Stimulated activated naive CD4-positive, alpha-beta T cell treated with Interleukin-2 at 50 U/mL for 16 hours (primary cell): Measurements from ENCODE around the gene WWC1.
"Not testable (repeated sequence)": the region's sequence is repeated elsewhere in the genome, so short reads cannot be mapped to it uniquely, and the experiment has no call there.

Experiments used
- DNase-seq: peaks from one replicate; lab custom pipeline; 2025; lab: John Stamatoyannopoulos, UW

WWC1 gene

DNA sequence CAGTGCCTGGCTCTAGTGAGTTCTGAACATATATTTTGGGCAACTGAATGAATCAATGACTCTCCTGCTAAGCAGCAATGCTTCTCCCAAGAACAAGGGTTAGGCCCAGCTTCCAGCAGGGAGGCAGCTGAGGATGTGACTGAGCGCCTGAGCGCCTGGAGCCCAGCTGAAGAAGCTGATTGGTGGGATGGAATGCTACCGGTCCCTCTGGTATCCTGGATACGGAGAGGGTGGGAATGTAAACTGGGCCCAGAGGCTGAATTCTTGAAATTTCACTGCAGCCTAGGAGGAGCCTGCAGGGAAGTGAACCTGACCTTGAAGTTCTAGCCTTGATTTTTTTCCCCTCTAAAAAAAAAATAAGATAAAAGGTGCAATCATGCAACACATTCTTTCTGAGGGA lies 43.2 kb downstream of the WWC1 start:
- DNase-seq, result no peak

DNA sequence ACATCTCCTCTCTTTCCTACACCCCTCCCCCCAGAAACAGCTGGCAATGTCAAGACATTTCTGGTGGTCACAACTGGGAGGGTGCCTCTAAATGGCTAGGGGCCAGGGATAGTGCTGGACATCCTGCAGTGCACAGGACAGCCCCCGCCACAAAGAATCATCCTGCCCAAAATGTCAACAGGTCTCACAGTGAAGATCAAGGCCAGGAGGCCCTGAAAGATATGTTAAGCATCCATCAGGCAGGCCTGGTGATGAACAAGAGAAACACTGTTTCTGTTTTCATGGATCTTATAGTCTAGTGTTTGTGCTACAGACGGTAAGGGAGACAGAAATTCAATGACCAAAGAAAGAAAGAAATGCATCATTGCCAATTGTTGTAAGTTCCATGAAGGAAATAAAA lies 45.9 kb downstream of the WWC1 start:
- DNase-seq, result no peak

DNA sequence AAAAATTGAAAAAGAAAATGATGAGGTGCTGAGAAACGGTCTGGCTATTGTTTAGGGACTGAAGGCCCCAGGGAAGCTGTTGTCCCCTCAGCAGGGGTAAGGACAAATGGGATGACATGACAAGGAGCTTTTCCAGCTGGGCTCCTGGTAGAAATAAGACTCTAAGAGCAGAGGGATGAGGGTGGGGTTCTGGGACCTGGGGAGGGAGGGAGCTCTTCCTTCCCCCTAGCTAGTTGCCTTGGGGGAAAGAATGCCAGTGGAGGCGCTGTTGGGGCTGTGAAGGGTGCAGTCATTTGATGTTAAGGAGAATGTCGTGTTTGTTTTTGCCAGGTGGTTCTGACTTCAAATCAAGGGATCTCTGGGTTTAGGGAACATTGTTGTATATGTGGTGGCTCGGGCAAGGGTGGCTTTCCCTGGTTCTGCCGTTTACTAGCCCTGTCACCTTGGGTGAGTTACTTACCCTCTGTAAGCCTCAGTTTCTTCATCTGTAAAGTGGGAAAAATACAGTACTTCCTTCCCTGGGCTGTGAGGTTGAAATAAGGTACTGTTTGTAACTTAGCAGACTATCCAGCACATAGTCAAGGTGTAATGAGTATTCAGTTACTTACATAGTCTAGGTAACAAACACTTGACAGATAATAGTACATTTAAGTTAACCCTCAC lies 47.8 kb downstream of the WWC1 start:
- no peak for DNase-seq

DNA sequence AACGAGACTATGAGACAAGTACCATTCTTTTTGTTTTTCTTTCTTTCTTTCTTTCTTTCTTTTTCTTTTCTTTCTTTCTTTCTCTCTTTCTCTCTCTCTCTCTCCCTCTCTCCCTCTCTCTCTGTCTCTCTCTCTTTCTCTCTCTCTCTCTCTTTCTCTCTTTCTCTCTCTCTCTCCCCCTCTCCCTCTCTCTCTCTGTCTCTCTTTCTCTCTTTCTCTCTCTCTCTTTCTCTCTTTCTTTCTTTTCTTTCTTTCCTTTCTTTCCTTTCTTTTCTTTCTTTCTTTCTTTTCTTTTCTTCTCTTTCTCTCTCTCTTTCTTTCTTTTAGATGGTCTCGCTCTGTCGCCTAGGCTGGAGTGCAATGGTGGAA lies 48.3 kb downstream of the WWC1 start:
- DNase-seq, result not testable (repeated sequence)

DNA sequence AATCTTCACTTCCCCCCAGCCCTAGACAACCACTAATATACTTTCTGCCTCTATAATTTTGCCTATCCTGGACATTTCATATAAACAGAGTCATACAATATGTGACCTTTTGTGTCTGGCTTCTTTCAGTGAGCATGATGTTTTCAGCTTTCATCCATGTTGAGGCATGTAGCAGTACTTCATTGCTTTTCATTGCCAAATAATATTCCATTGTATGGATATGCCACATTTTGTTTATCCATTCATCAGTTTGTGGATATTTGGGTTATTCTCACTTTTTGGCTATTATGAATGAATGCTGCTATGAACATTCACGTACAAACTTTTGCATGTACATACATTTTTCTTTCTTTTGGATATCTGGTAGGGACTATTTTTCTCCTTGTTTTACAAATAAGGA lies 49.0 kb downstream of the WWC1 start:
- DNase-seq, result no peak

DNA sequence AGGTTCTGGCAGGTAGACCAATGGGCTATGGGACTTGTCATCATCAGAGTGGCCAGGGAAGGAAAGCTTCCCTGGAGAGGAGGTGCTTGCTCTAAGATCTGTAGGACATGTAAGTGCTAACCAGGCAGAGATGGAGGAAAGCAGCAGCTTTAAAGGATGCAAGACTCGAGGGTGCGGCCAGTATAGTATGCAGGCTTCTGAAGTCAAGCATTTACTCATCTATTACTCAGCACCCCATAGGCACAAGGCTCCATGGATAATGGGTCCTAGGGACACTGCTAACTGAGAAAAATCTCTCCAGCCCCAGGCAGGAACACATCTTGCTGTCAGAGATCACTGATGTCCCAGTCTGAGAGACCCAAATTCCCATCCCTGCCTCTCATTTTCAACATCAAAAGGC lies 49.7 kb downstream of the WWC1 start:
- DNase-seq, result no peak

DNA sequence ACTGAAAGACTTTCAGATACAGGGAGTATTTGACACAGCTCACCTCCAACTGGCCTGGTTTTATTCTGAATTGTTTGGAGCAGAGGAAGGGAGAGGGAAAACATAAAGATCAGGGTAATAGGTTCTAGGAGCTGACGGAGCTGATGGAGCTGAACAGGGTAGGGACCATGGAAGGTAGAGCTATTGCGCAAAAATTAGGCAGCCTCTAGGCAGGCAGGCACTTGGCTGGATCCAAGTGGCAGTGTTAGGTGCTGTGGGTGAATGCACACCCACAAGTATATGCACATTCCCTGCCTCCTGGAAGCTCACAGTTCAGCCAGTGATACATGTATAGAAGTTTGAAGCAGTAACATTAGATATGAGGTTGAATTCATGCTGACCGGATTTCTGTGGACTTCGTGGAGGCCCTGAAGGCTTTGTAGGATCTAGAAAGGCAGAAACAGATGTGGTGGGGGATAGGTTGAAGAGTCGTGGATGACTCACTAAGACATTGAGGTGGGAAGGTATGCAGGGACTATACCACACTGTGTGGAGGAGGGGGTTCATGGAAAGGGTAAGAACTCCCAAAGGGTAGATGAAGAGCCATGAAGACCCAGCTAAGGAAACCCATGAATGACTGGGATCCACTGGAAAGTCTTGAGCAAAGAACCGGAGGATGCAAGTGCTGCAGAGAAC lies 50.8 kb downstream of the WWC1 start:
- DNase-seq, result no peak

DNA sequence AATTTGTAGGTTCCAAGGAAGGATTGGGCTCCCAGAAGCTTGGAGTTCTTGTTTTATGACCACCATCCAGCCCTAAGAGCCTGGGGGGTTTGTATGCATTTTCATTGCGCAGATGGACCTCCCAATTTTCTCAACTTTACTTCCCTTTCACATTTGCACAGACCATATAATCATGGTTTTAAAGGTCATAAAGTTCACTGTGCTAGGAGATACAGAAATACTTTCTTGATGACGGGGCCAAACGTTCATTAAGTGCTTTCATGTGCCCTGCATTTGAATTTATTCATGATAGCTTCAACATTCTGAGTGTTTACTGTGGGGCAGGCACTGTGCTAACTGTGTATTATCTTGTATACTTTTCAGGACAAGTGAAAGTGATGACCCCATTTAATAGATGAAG lies 51.5 kb downstream of the WWC1 start:
- no peak for DNase-seq

DNA sequence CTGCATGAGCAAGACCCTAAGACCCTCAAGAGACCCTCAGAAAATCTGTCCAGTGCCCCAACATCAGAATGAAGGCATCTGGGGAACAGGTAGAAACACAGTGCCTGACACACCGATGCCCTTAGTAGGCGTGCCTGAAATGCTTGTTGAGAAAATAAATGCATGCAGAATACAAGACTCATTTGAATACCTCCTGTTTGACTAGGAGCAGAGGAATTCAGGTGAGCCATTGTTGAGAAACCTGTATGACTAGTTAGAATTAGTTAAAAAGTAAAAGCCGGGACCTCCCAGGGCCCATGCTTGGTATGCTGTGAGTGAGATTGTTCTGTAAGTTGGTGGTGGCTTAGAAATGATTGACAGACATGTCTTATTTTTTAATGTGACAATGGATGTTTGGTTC lies 55.0 kb downstream of the WWC1 start:
- DNase-seq, result no peak

DNA sequence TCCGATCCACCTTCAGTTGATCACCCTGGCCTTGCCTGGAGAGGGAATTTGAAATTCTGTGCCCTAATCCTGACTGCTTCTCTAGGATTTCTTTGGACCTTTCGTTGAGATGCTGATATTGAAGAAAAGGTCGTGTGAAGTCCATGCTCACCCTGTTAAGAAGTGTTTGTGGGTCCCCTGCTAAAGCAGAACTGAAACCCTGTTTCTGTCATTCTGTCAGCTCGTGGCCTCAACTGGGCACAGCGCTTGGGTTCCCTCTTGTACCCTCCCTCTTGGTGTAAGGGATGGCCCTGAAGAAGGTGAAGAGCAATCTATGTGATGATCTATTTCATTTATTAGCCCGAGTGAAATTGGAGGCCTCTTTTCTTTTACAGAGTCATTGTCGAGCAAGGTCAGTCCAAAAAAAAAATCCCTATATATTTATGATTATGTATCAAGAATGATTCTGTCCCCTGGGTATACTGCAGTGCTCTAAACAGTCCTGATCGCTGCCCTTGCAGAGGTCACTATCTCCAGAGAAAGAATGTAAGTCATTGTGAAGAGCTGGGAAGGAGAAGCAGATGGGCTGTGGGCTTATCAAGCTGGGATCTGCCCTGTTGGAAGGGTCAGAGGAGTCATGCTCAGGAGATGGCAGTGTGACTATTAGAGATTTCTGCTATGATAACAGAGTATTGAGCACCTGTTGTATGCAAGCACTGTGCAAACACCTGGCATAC lies 56.1 kb downstream of the WWC1 start:
- no peak for DNase-seq

DNA sequence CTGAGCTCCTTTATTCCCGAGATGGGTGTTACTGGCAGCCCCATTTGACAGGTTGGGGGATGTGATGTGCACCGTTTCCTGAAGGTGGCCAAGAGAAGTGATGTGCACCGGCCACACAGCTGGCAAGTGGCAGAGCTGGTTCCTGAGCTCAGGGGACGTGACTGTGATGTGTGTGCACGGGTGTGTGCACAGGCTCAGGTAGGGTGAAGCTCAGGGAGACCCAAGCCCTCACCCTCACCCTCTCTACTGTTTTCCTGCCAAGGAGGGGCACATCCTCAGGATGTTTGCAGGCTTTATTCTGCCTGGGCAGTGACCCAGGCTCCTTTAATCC lies 56.6 kb downstream of the WWC1 start:
- DNase-seq, result no peak

DNA sequence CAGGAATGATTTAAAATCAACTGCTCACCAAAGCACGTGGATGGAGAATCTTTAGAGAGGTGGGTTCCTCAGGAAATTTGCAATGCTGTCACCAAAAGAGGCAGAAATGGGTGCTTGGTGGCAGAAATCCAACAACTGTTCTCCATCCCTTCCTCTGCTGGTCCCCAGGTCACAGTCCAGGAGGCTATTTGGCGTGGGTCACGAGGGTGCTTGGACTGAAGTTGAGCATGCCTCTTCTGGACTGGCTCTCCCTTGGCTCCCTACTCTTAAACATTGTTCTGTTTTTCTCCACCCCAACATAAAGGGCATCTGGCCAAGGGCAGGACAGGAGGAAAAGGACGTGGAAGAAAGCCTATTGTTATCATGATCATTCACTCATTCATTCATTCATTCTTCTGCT lies 58.9 kb downstream of the WWC1 start:
- no peak for DNase-seq

DNA sequence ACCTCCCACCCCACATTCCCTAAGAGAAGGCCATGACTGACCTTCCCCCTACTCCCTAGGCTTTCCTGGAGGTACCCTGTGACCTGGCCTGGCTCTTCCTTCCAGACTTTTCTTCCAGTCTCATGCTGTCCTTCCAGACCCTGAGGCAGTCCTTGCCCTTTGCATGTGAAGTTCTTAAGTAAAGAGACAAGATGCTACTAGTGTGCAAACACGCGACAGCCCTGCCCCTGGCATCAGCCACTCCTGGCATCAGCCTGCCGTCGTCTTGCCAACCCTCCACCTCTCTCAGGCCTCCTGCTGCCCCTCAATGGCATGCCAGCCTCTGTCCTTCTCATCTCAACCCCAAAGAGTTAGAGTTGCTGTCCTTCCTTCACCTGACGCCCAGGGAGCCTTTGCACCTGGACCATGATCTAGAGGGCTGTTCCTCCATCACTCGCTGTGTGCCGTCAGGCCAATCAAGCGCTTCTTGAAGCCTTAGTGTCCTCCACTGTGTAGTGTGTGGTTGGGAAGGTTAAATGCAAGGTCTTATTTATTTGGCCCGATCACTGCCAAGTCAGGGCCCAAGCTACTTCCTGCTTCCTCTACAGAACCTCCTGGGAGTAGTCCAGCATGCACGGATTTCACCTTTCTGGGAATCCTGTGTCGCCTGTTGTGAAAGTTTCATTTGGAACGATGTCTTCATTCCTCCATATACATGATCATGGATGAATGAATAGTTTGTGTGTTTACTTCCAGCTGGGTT lies 61.9 kb downstream of the WWC1 start:
- no peak for DNase-seq

DNA sequence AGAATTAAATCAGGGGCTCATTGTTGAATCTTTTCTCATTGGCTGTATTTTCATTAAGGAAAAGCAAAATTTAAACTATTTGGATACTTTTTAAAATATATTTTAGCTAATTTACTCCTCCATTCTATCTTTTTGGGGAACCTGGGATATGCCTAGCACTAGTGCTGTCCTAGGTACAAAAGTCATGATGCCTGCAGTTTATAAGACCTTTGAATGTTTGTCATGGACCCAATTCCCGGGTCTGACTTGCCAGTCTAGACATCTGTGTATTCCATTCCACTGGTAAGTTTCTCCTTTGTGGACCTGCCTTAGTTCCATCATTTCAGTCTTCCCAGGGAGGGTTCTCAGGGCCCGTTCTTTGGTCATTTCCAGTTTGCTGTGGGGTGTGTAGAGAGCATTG lies 63.0 kb downstream of the WWC1 start:
- no peak for DNase-seq

DNA sequence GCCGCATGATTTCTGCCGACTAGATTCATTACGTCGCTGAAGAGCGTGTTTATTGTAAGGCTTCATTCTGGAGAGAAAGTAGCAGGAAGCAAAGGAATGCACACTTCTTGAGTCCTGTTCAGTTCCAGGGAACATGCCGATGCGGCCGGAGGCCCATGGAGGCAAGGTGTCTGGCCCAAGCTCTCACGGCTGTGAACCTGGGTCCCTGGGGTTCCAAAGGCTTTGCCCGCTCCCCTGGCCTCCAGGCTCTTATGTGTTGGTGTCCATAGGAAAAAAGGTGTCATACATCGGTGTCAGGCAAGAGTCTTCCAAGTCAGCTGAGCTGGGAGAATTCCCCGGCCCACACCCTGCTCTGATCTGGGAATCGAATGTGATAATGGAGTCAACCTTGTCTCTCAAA lies 64.7 kb downstream of the WWC1 start:
- DNase-seq, result no peak

DNA sequence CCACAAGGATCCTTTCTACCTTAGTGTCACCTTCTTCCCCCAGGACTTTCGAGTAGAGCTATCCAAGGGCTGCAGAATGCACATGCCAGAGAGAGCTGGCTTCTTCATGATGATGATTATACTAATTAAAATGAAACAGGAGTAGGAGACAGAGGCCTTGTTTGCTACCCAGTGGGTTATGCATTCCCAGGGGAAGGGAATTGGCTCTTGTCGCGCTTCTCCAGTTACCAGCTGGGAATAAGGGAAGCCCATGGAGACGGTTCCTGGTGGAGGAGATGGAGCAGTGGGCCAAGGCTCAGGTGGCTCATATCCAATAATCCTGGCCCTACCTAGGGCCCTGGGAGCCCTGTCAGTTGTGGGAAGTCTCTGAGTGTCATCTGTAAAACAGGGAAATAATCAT lies 65.1 kb downstream of the WWC1 start:
- no peak for DNase-seq

DNA sequence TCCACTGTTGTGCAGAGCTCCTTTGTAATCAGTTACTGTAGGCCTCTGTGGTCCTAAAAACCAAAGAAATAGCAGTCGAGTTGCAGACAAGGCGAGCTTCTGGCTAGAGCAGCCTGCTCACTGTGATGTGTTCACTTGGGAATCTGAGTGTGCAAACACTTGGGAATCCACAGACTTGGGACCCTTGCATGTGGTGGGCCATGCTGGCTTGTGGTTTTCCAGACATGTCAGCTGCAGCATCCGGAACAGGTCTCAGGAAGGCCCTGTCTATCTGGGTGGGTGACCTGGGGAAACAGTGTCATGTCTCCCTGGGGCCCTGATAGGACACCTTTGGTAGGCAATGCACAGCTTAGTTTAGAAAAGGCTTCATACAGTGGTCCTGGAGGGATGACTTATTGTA lies 66.4 kb downstream of the WWC1 start:
- DNase-seq, result no peak

DNA sequence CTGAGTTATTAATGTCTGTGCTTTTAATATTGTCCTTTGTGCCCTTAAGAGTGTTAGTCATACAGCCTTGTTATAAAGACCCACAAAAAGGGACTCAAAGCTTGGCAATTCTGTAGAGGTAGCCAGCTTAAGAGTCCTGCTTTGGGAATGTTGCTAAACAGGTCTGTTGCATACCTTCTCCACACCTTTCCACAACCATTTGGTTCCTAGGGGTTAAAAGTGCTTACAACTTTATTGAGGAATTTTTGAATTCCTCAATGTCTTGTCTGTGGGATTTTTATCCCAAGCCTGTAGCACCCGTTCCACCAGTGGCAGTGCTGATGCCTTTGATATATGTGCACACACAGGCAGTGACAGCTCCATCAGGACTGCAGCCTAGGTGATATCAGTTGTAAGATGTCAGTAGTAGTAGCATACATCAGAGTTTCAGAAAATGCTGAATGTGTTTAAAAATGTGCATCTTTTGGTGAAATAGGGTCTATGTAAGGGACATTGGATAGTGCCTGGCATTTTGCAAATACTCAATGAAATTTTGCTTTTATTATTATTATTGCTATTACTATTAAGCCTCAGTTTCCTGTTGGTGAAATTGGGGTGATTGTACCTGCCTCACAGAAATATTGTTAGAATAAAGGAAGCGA lies 68.5 kb downstream of the WWC1 start:
- DNase-seq, result no peak

DNA sequence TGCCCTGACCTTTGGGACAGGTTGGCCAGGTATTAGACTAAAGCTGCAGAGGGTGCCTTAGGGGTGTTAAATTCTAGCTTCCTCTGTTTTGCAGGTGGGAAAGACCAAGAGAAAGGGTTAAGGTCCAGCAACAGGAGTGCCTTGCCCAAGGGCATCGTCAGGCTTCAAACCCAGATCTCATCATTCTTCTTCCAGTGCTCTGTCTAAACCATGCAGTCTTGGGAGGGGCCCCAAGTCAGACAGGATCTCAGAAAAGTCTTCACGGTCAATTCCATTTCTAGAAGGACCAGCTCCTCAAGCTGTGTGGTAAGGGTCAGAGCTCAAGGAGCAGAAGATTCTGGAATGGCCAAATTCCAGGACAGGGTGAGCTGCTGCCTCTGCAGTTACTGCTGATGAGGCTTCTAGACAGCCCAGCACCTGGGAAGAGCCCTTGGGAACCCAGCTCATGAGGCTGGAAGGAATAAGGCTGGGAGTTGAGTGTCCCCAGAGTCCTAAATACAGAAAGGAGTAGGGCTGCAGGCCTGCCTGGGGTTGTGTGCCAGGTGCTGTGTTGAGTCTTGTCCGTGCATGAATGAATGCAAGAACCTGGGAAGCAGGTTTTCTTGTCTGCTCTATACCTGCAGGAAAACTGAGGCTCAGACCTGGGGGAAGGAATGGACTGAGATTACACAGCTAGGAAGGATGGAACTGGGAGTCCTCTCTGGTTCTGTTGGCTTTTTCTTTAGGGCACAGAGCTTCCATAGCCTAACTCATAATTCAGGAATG lies 69.3 kb downstream of the WWC1 start:
- DNase-seq, result no peak

DNA sequence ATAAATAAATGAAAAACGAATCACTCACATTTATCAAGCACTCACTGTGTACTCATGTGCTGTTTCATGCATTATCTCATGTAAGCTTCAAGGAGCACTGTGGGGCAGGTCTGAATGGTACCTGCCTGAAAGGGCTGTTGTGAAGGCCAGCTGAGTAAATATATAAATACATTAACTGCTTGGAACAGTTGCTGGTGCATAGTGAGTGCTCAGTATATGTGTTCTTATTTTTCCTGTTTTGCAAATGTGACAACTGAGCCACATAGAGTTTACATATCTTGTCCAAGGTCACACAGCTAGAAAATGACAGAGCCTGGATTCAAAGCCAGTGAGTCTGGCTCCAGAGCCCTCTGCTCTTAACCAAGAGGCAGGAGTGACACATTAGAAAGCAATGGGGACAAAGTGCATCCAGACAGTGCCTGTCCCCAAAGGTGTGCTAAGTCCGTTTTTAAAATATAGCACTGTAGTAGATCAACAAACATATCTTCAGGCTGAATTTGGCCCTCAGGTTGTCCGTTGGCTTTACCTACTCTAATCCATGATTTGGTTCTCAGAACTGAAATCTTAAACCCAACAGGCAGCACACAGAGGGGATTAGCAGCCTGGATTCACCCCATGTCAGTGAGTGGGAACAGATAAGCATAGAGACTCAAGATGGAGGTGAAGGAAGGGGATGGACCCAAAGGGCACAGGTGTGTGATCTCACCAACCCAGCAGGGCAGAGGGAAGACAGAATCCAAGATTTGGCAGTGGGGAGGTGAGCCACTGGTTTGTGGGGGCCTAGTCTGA lies 70.8 kb downstream of the WWC1 start:
- DNase-seq, result no peak

DNA sequence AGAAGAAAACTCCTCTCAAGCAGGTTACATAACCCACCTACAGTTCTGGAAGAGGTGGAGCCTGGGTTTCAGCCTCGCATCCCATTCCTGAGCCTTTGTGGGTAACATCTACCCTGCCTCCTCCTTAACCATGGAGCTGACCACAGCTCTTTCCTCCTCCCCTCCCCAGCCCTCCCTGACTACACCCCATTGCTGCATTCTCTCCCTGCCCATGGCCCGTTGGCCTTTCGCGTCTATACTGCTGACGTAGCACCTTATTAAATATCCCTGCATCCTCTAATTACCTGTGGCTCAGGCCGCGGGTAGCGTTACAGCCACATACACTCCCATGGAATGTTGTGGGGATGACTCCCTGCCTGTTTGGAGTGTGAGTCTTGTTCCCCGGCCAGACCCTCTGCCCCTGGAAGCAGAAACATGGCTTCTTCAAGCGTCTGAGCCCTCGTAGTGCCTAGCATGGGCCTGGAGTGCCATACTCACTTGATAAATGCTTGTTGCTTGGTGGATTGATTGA lies 72.8 kb downstream of the WWC1 start:
- DNase-seq, result no peak
